Measurements from ENCODE around the gene PPP1R17.

DNA sequence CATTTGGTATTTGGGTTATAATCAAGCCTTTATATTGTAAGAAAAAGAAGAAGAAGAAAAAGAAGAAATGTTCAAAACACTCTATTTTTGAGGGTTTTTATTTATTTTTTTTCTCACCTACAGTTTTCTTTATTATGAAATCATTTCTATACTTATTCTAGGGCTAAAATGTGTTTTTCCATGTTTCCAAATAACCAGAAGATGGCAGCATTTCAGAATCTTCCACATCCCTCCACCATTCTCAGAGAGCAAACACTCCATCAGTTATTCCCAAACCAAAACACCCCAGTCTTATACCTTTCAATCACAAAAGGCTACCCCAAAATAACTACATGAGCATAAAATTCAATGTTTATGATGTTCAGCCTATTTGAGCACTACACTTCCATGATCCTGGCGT lies 38.7 kb upstream of the PPP1R17 start:
- TF ChIP-seq, protein P1, sequence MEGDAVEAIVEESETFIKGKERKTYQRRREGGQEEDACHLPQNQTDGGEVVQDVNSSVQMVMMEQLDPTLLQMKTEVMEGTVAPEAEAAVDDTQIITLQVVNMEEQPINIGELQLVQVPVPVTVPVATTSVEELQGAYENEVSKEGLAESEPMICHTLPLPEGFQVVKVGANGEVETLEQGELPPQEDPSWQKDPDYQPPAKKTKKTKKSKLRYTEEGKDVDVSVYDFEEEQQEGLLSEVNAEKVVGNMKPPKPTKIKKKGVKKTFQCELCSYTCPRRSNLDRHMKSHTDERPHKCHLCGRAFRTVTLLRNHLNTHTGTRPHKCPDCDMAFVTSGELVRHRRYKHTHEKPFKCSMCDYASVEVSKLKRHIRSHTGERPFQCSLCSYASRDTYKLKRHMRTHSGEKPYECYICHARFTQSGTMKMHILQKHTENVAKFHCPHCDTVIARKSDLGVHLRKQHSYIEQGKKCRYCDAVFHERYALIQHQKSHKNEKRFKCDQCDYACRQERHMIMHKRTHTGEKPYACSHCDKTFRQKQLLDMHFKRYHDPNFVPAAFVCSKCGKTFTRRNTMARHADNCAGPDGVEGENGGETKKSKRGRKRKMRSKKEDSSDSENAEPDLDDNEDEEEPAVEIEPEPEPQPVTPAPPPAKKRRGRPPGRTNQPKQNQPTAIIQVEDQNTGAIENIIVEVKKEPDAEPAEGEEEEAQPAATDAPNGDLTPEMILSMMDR (IDR thresholded peaks at IDR 0.05): peak; percentile 55
- TF ChIP-seq EZH2phosphoT487 (IDR thresholded peaks at IDR 0.05): no peak
- TF ChIP-seq EZH2 (IDR thresholded peaks at IDR 0.05): no peak
